22Rv1 (cell line): ENCODE results near the gene UBQLN1.
"Not testable (repeated sequence)": the region's sequence is repeated elsewhere in the genome, so short reads cannot be mapped to it uniquely, and the experiment has no call there.

Source experiments
- CTCF ChIP-seq: fragments of 450-650 bp; IDR thresholded peaks from 2 replicates; pipeline ENCODE4 v1.5.1; 2017; ENCODE audit warnings: mild to moderate bottlenecking
- ZFX ChIP-seq: fragments of 450-650 bp; IDR thresholded peaks from 2 replicates; pipeline ENCODE4 v1.6.1; 2017; ENCODE audit warnings: antibody characterized with exemption, borderline replicate concordance

- not testable (repeated sequence) for TF ChIP-seq CTCF, ZFX
Observed at GRCh38 chr9:83728591-83729368, 21.0 kb upstream of the UBQLN1 start.
